Measurements from ENCODE around the gene PLPP1.

PLPP1 gene

DNA sequence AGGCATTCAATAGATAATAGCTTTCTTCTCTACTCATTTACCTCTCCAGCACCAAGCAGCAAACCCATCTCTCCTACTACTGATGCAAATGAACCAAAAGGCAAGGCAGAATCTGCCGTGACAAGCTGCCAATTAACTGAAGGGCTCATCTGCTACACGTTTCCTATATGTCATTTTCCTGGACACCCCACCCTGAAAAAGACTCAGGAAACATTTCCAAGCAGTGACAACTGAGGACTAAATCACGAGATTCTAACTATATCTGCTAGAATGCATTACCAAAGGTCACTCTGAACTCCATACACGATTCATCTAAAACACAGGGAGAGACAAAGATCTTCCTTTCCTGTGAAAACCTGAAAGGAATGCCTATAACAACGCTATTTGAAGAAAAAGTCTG, 12.9 kb downstream of the PLPP1 start:
- TF ChIP-seq, protein P1, sequence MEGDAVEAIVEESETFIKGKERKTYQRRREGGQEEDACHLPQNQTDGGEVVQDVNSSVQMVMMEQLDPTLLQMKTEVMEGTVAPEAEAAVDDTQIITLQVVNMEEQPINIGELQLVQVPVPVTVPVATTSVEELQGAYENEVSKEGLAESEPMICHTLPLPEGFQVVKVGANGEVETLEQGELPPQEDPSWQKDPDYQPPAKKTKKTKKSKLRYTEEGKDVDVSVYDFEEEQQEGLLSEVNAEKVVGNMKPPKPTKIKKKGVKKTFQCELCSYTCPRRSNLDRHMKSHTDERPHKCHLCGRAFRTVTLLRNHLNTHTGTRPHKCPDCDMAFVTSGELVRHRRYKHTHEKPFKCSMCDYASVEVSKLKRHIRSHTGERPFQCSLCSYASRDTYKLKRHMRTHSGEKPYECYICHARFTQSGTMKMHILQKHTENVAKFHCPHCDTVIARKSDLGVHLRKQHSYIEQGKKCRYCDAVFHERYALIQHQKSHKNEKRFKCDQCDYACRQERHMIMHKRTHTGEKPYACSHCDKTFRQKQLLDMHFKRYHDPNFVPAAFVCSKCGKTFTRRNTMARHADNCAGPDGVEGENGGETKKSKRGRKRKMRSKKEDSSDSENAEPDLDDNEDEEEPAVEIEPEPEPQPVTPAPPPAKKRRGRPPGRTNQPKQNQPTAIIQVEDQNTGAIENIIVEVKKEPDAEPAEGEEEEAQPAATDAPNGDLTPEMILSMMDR (IDR thresholded peaks at IDR 0.05; ENCODE audit: low read depth, low read length, missing control alignments): no peak
- no peak overlapping the region for H3K4me3 ChIP-seq (replicated peaks; ENCODE audit: low read depth, low read length)
- DNase-seq (ENCODE audit: extremely low read depth, low read depth): no peak

DNA sequence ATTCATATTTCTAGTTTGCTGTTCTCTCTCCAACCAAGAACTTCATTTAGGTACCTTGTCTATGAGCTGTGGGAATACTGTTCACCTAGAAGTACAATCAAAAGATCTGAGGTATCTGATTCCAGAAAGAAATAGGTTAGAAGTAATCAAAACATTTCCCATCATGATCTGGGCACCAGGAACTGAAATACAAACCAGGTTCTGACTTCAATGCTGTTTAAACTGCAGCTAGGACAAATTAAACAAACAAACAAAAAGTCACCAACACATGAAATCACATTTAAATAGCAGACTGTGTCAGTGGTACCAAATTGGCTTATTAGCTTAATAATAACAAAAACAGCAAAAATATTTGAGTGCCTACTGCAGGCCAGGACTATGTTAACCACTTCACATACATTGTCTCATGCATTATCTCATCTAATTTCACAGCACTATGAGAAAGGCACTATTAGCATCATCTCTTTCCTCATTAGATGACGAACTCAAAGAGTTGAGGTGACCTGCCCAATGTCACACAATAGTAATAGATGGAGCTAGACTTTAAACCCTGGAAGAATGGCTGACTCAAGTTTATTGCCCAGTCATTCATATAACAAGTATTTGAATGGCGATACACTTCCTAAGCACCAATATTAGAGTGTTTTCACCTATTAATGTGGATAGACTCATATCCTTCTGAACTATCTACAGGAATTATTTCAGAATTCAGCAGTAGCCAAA, 14.5 kb downstream of the PLPP1 start:
- TF ChIP-seq, protein P1 (IDR thresholded peaks at IDR 0.05; ENCODE audit: low read depth, low read length, missing control alignments): no peak
- H3K4me3 ChIP-seq (replicated peaks; ENCODE audit: low read depth, low read length): no peak overlapping the region
- no peak for DNase-seq (ENCODE audit: extremely low read depth, low read depth)

DNA sequence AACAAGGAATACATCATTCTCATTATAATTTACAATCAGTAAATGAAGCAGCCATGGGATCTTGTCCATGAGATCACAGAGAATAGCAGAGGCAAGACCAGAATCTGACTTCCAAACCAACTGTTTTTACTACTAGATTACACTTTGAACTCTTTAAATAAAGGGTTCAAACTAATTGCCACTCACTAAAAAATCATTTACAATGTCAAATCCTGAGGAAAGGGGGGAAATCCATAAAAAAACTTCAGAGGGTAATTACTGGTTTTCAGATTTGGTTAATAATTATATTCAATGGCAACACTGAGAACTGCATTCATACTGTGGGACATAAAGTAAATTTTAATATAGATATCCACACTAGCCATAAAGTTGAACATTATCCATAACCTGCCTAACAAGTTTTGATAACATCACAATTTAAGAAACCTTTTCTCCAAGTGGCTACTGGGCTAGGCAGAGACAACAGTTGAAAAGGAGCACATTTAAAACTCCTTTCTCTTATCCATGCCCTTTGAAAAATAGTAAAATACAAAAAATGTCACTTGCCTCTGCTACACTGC, 15.9 kb downstream of the PLPP1 start:
- no peak overlapping the region for H3K4me3 ChIP-seq (replicated peaks; ENCODE audit: low read depth, low read length)
- no peak for DNase-seq (ENCODE audit: extremely low read depth, low read depth)
- TF ChIP-seq, protein P1 (IDR thresholded peaks at IDR 0.05; ENCODE audit: low read depth, low read length, missing control alignments): no peak

DNA sequence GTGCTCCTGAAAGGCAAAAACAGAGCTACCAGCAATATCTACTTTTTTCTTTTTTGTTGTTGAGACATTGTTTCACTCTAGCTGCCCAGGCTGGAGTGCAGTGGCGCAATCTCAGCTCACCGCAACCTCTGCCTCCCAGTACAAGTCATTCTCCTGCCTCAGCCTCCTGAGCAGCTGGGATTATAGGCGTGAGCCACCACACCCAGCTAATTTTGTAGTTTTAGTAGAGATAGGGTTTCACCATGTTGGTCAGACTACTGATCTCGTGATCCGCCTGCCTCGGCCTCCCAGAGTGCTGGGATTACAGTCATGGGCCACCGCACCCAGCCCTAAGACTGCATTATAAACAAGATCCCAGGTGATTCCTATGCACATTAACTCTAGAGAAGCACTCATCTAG, 17.0 kb downstream of the PLPP1 start:
- DNase-seq (ENCODE audit: extremely low read depth, low read depth): no peak
- no peak overlapping the region for H3K4me3 ChIP-seq (replicated peaks; ENCODE audit: low read depth, low read length)
- TF ChIP-seq, protein P1 (IDR thresholded peaks at IDR 0.05; ENCODE audit: low read depth, low read length, missing control alignments): no peak

DNA sequence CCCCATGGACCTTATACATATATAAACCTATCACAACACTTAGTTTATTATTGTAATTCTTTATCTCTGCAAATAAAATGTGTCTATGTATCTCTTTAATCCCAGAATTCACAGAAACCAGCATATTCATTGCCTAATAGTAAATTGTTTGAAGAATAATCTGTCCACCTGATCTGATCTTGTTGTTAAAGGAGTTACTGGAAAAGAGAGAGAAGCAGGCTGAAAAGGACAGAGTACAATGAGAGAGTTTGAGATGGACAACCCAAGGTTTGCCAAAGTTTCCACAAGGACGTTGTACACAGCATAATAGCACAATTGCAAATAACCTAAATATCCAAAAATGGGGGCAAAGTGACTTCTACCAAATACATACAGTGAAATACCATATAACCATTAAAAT, 23.8 kb downstream of the PLPP1 start:
- DNase-seq (ENCODE audit: extremely low read depth, low read depth): no peak
- TF ChIP-seq, protein P1 (IDR thresholded peaks at IDR 0.05; ENCODE audit: low read depth, low read length, missing control alignments): no peak
- H3K4me3 ChIP-seq (replicated peaks; ENCODE audit: low read depth, low read length): no peak overlapping the region

DNA sequence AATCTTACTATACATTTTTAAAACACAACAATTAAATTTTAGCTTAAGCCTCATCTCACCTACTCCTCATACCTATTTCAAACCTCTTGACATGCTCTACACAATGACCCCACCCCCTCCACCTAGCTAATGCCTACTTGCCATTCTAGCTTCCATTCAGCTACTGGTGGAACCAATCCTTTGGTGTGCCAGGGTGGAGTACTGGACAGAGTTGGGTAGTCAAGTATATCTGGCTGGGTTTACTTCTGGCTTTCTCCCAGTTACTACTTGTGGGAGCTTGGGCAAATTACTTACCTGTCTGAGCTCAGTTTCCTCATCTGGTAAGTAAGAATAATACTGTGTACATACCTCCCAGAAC, 24.3 kb downstream of the PLPP1 start:
- TF ChIP-seq, protein P1 (IDR thresholded peaks at IDR 0.05; ENCODE audit: low read depth, low read length, missing control alignments): no peak
- no peak for DNase-seq (ENCODE audit: extremely low read depth, low read depth)
- no peak overlapping the region for H3K4me3 ChIP-seq (replicated peaks; ENCODE audit: low read depth, low read length)
